Measurements from ENCODE around the gene FANCG. TPM values are rescaled to one million over a fixed set of nuclear protein-coding genes. Genes with fewer than 3 reads are reported as not detected.

The FANCG gene
- total and polyA plus RNA-seq, 7 experiments from 2014 or later, result 8.7 to 84.9 (median 26.6) TPM

- Mint-ChIP-seq H3K4me3 (peak overlapping the region in 1 of 10 donors; percentile 13), H3K27me3 (no peaks in the 10 kb centered on the region), H3K36me3 (peaks cover 8 to 50% (median 41%) of the 10 kb centered on the region in 5 donors), H3K9me3 (no peaks in the 10 kb centered on the region), H3K4me1 (peaks cover 33 to 52% (median 48%) of the 10 kb centered on the region in 7 donors), H3K27ac (peak overlapping the region in 2 of 9 donors; percentile 32 to 58)
- ATAC-seq (no peak), DNase-seq (no peak)
- H3K9me3 ChIP-seq (ENCODE audit: control insufficient read depth in 2 of 3, low read length in 3 of 3), result no peaks in the 10 kb centered on the region
- ChIA-PET CTCF (no interaction called here), POLR2A (interaction anchor here (0.6 to 4.9 kb wide), 5 partner anchors 12 to 1349 kb away, joined by 3 to 28 read pairs (median 3); partner anchors contain the start of gene FANCG)
- no peak overlapping the region for H3K27ac ChIP-seq (ENCODE audit: low read depth, low read length)
- intact Hi-C loops (cut with micrococcal nuclease), result no loop called here
- no peak overlapping the region for H3K4me3 ChIP-seq (ENCODE audit: low read length)
- H3K27me3 ChIP-seq (ENCODE audit: control insufficient read depth in 2 of 2, insufficient read depth in 2 of 2, low read length in 2 of 2), result no peaks in the 10 kb centered on the region
- H3K4me1 ChIP-seq (ENCODE audit: control insufficient read depth in 2 of 2, insufficient read depth in 2 of 2, low read length in 2 of 2), result peaks cover 22 to 38% of the 10 kb centered on the region in 2 donors
- H3K36me3 ChIP-seq (ENCODE audit: control insufficient read depth in 2 of 3, insufficient read depth in 3 of 3, low read length in 3 of 3), result peaks cover 35 to 64% (median 54%) of the 10 kb centered on the region in 3 experiments
Measured at GRCh38 chr9:35067056-35067455, 12.7 kb downstream of the FANCG start.

GRCh38 chr9:35060548-35061207 is 19.1 kb downstream of the FANCG start:
- Histone ChIP-seq H3K9me3 (ENCODE audit: control insufficient read depth in 2 of 3, low read length in 3 of 3) (no peaks in the 10 kb centered on the region), H3K4me1 (ENCODE audit: control insufficient read depth in 2 of 2, insufficient read depth in 2 of 2, low read length in 2 of 2) (no peaks in the 10 kb centered on the region), H3K27ac (ENCODE audit: low read depth, low read length) (no peak overlapping the region), H3K36me3 (ENCODE audit: control insufficient read depth in 2 of 3, insufficient read depth in 3 of 3, low read length in 3 of 3) (peaks cover 70 to 98% (median 75%) of the 10 kb centered on the region in 3 experiments), H3K27me3 (ENCODE audit: control insufficient read depth in 2 of 2, insufficient read depth in 2 of 2, low read length in 2 of 2) (no peaks in the 10 kb centered on the region), H3K4me3 (ENCODE audit: low read length) (no peak overlapping the region)
- DNase-seq (no peak), ATAC-seq (peak; percentile 5)
- Mint-ChIP-seq H3K27me3 (no peaks in the 10 kb centered on the region), H3K36me3 (peaks cover 28 to 82% (median 59%) of the 10 kb centered on the region in 5 donors), H3K4me3 (no peak overlapping the region), H3K4me1 (peaks cover 0 to 12% (median 0%) of the 10 kb centered on the region in 7 donors), H3K9me3 (no peaks in the 10 kb centered on the region), H3K27ac (peak overlapping the region in 3 of 9 donors; percentile 14 to 41 (median 23))
- intact Hi-C loops (cut with micrococcal nuclease), result no loop called here
- ChIA-PET CTCF (no interaction called here), POLR2A (no interaction called here)

GRCh38 chr9:35059438-35059837 is 20.3 kb downstream of the FANCG start:
- no peaks in the 10 kb centered on the region for H3K9me3 Mint-ChIP-seq
- DNase-seq, result no peak
- H3K27ac Mint-ChIP-seq, result peak overlapping the region in 2 of 9 donors; percentile 64 to 86
- H3K4me3 Mint-ChIP-seq, result peak overlapping the region in 1 of 10 donors; percentile 10
- Histone ChIP-seq H3K27ac (ENCODE audit: low read depth, low read length) (no peak overlapping the region), H3K9me3 (ENCODE audit: control insufficient read depth in 2 of 3, low read length in 3 of 3) (no peaks in the 10 kb centered on the region), H3K27me3 (ENCODE audit: control insufficient read depth in 2 of 2, insufficient read depth in 2 of 2, low read length in 2 of 2) (no peaks in the 10 kb centered on the region), H3K36me3 (ENCODE audit: control insufficient read depth in 2 of 3, insufficient read depth in 3 of 3, low read length in 3 of 3) (peaks cover 63 to 85% (median 65%) of the 10 kb centered on the region in 3 experiments), H3K4me1 (ENCODE audit: control insufficient read depth in 2 of 2, insufficient read depth in 2 of 2, low read length in 2 of 2) (no peaks in the 10 kb centered on the region), H3K4me3 (ENCODE audit: low read length) (no peak overlapping the region)
- H3K27me3 Mint-ChIP-seq, result no peaks in the 10 kb centered on the region
- ATAC-seq, result no peak
- CTCF ChIA-PET, result no interaction called here
- intact Hi-C loops (cut with micrococcal nuclease), result no loop called here
- H3K4me1 Mint-ChIP-seq, result peaks cover 0 to 12% (median 0%) of the 10 kb centered on the region in 7 donors
- POLR2A ChIA-PET, result no interaction called here
- H3K36me3 Mint-ChIP-seq, result peaks cover 28 to 84% (median 59%) of the 10 kb centered on the region in 5 donors

DNA sequence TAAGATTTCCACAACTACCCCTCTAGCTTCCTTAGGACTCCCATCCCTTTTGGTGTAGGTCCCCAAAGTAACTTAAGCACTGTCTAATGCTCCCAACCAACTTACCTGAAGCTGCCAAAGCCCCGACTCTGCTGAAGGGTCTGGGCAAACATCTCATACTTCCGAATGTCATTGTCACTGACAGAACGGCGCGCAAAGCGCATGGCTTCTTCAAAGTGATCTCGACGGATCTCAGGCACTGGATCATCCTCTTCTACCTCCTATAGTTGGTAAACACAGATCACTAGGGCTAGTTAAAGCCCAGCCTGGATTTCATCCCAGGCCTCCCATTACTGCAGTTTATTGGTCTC is 22.5 kb downstream of the FANCG start:
- no peak for ATAC-seq
- H3K27me3 ChIP-seq (ENCODE audit: control insufficient read depth in 2 of 2, insufficient read depth in 2 of 2, low read length in 2 of 2), result no peaks in the 10 kb centered on the region
- no peaks in the 10 kb centered on the region for H3K27me3 Mint-ChIP-seq
- no peak overlapping the region for H3K27ac ChIP-seq (ENCODE audit: low read depth, low read length)
- H3K4me3 ChIP-seq (ENCODE audit: low read length), result no peak overlapping the region
- H3K4me1 Mint-ChIP-seq, result peaks cover 0 to 9% (median 0%) of the 10 kb centered on the region in 7 donors
- CTCF ChIA-PET, result no interaction called here
- no peaks in the 10 kb centered on the region for H3K9me3 ChIP-seq (ENCODE audit: control insufficient read depth in 2 of 3, low read length in 3 of 3)
- H3K36me3 Mint-ChIP-seq, result peaks cover 22 to 79% (median 49%) of the 10 kb centered on the region in 5 donors
- H3K4me3 Mint-ChIP-seq, result no peak overlapping the region
- H3K4me1 ChIP-seq (ENCODE audit: control insufficient read depth in 2 of 2, insufficient read depth in 2 of 2, low read length in 2 of 2), result no peaks in the 10 kb centered on the region
- H3K27ac Mint-ChIP-seq, result peak overlapping the region in 2 of 9 donors; percentile 22 to 43
- POLR2A ChIA-PET, result no interaction called here
- H3K36me3 ChIP-seq (ENCODE audit: control insufficient read depth in 2 of 3, insufficient read depth in 3 of 3, low read length in 3 of 3), result peaks cover 43 to 69% (median 49%) of the 10 kb centered on the region in 3 experiments
- DNase-seq, result no peak
- no peaks in the 10 kb centered on the region for H3K9me3 Mint-ChIP-seq
- intact Hi-C loops (cut with micrococcal nuclease), result no loop called here

DNA sequence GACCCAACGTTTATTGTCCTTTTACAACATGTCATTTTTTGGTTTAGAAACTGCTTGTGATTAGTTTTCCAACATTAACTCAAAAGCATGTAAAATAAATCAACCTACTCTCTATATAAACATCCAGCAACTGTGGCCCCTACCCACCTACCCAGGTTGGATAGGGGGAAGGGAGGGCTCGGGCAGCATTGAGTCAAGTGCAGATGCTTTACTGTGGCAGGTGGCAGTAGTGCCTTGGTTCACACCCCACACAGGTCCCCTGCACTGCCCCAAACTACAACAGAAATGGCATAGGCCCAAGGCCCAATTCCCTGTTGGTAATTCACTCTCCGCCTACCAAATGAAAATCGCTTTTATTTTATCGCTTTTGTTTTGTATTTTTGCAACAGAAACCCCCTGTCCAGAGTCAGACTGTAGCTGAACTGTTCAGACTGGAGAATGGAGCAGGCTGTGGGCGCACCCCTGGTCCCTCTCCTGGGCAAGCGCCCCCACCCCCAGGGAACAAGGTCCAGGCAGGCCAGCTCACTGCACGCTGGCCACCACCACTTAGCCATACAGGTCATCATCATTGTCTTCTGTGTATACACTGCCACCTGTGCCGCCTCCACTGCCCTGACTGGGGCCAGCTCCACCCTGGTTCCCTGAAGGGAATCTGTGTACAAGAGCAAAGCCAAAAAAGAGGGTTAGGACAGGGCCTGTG is 23.0 kb downstream of the FANCG start:
- Mint-ChIP-seq H3K4me1 (peaks cover 0 to 7% (median 0%) of the 10 kb centered on the region in 7 donors), H3K27me3 (no peaks in the 10 kb centered on the region), H3K9me3 (no peaks in the 10 kb centered on the region), H3K36me3 (peaks cover 20 to 74% (median 44%) of the 10 kb centered on the region in 5 donors), H3K4me3 (no peak overlapping the region), H3K27ac (peak overlapping the region in 2 of 9 donors; percentile 21 to 44)
- H3K4me1 ChIP-seq (ENCODE audit: control insufficient read depth in 2 of 2, insufficient read depth in 2 of 2, low read length in 2 of 2), result no peaks in the 10 kb centered on the region
- ChIA-PET POLR2A (no interaction called here), CTCF (no interaction called here)
- no peak for DNase-seq
- H3K9me3 ChIP-seq (ENCODE audit: control insufficient read depth in 2 of 3, low read length in 3 of 3), result no peaks in the 10 kb centered on the region
- H3K27ac ChIP-seq (ENCODE audit: low read depth, low read length), result no peak overlapping the region
- intact Hi-C loops (cut with micrococcal nuclease), result no loop called here
- H3K27me3 ChIP-seq (ENCODE audit: control insufficient read depth in 2 of 2, insufficient read depth in 2 of 2, low read length in 2 of 2), result no peaks in the 10 kb centered on the region
- H3K4me3 ChIP-seq (ENCODE audit: low read length), result no peak overlapping the region
- ATAC-seq, result peak; percentile 23
- H3K36me3 ChIP-seq (ENCODE audit: control insufficient read depth in 2 of 3, insufficient read depth in 3 of 3, low read length in 3 of 3), result peaks cover 38 to 64% (median 44%) of the 10 kb centered on the region in 3 experiments

GRCh38 chr9:35054871-35055644 is 24.7 kb downstream of the FANCG start:
- Mint-ChIP-seq H3K36me3 (peaks cover 14 to 64% (median 38%) of the 10 kb centered on the region in 5 donors), H3K9me3 (no peaks in the 10 kb centered on the region), H3K27ac (peak overlapping the region in 1 of 9 donors; percentile 5), H3K4me3 (no peak overlapping the region), H3K27me3 (no peaks in the 10 kb centered on the region), H3K4me1 (peaks cover 1 to 7% (median 5%) of the 10 kb centered on the region in 7 donors)
- Histone ChIP-seq H3K27ac (ENCODE audit: low read depth, low read length) (no peak overlapping the region), H3K9me3 (ENCODE audit: control insufficient read depth in 2 of 3, low read length in 3 of 3) (no peaks in the 10 kb centered on the region), H3K4me1 (ENCODE audit: control insufficient read depth in 2 of 2, insufficient read depth in 2 of 2, low read length in 2 of 2) (no peaks in the 10 kb centered on the region), H3K27me3 (ENCODE audit: control insufficient read depth in 2 of 2, insufficient read depth in 2 of 2, low read length in 2 of 2) (no peaks in the 10 kb centered on the region), H3K36me3 (ENCODE audit: control insufficient read depth in 2 of 3, insufficient read depth in 3 of 3, low read length in 3 of 3) (peaks cover 21 to 47% (median 30%) of the 10 kb centered on the region in 3 experiments), H3K4me3 (ENCODE audit: low read length) (no peak overlapping the region)
- POLR2A ChIA-PET, result no interaction called here
- CTCF ChIA-PET, result interaction anchor here (2.6 kb wide), 1 partner anchor 156 kb away, joined by 7 read pairs; no protein-coding TSS in a partner anchor
- ATAC-seq (no peak), DNase-seq (no peak)
- intact Hi-C loops (cut with micrococcal nuclease), result no loop called here
